IMR-90 (cell line): ENCODE data around the gene SAMD8. TPM values are rescaled to one million over a fixed set of nuclear protein-coding genes. Genes with fewer than 3 reads are reported as not detected.

Experiments
- ATAC-seq: fragments of 200-7000 bp; cut with Tn5 transposase; 2 replicates; pipeline ENCODE4 v1.9.1; 2020; ENCODE audit warnings: low read depth, mild to moderate bottlenecking, moderate library complexity
- BruUV-seq: library from RNA; stranded (reverse); fragments of 400-500 nt; replicated peaks from 2 replicates; lab custom pipeline; 2021; lab: Mats Ljungman, UMichigan
- CTCF ChIA-PET: fragments of 300-600 bp; formaldehyde crosslinking; extraction: SDS; loops from one replicate; lab custom pipeline; 2021; ENCODE audit warnings: antibody characterized with exemption; lab: Yijun Ruan, JAX
- POLR2A ChIA-PET: fragments of 300-600 bp; sonication (Branson Sonifier 250); formaldehyde crosslinking; loops from one replicate; lab custom pipeline; 2022; ENCODE audit warnings: antibody characterized with exemption; ENCODE audit not compliant: unreplicated experiment; lab: Charles Lee
- DNase-seq: peaks from one replicate; pipeline ENCODE4 v3.0.0; 2013
- H2AFZ ChIP-seq: replicated peaks from 2 replicates; pipeline ENCODE3; 2013; ENCODE audit warnings: low read length, mild to moderate bottlenecking; ENCODE audit not compliant: poor library complexity
- H2AK5ac ChIP-seq: 2 replicates; pipeline ENCODE4 v1.6.1; 2013; ENCODE audit warnings: low read depth, low read length, inconsistent platforms
- H2AK9ac ChIP-seq: replicated peaks from 2 replicates; pipeline ENCODE3; 2013; ENCODE audit warnings: mild to moderate bottlenecking, low read depth, low read length, moderate library complexity; ENCODE audit not compliant: poor library complexity
- H2BK120ac ChIP-seq: 2 replicates; pipeline ENCODE4 v1.6.1; 2013; ENCODE audit warnings: low read depth, low read length, inconsistent platforms
- H2BK15ac ChIP-seq: 3 replicates; pipeline ENCODE4 v1.6.1; 2013; ENCODE audit warnings: low read depth, low read length, inconsistent platforms
- H2BK20ac ChIP-seq: 2 replicates; pipeline ENCODE4 v1.6.1; 2013; ENCODE audit warnings: low read depth, mild to moderate bottlenecking, inconsistent platforms, low read length, moderate library complexity
- H2BK5ac ChIP-seq: 2 replicates; pipeline ENCODE4 v1.6.1; 2013; ENCODE audit warnings: mild to moderate bottlenecking, low read depth, low read length, inconsistent platforms; ENCODE audit not compliant: poor library complexity, severe bottlenecking
- H3K14ac ChIP-seq: replicated peaks from 2 replicates; pipeline ENCODE4 v1.6.1; 2013; ENCODE audit warnings: low read depth, low read length, inconsistent platforms
- H3K18ac ChIP-seq: 2 replicates; pipeline ENCODE4 v1.6.1; 2013; ENCODE audit warnings: low read depth, low read length, control low read depth
- H3K23ac ChIP-seq: 2 replicates; pipeline ENCODE4 v1.6.1; 2013; ENCODE audit warnings: low read depth, low read length, inconsistent platforms
- H3K27ac ChIP-seq: 2 replicates; pipeline ENCODE4 v1.5.1; 2013; ENCODE audit warnings: mild to moderate bottlenecking, control low read depth, low read length; ENCODE audit not compliant: insufficient read depth
- H3K27me3 ChIP-seq: 2 replicates; pipeline ENCODE4 v1.6.1; 2013; ENCODE audit warnings: low read length; ENCODE audit not compliant: control insufficient read depth, insufficient read depth
- H3K36me3 ChIP-seq: 2 replicates; pipeline ENCODE4 v1.6.1; 2013; ENCODE audit warnings: low read length, mixed read lengths; ENCODE audit not compliant: control insufficient read depth, insufficient read depth
- H3K4ac ChIP-seq: 2 replicates; pipeline ENCODE4 v1.6.1; 2013; ENCODE audit warnings: low read depth, low read length, inconsistent platforms
- H3K4me1 ChIP-seq: 2 replicates; pipeline ENCODE4 v1.6.1; 2013; ENCODE audit warnings: low read length, mixed read lengths; ENCODE audit not compliant: control insufficient read depth, insufficient read depth
- H3K4me2 ChIP-seq: 2 replicates; pipeline ENCODE4 v1.6.1; 2013; ENCODE audit warnings: low read depth, mild to moderate bottlenecking, control low read depth, low read length, moderate library complexity
- H3K4me3 ChIP-seq: 2 replicates; pipeline ENCODE4 v1.5.1; 2013; ENCODE audit warnings: low read depth, mild to moderate bottlenecking, control low read depth, low read length, moderate library complexity; ENCODE audit not compliant: insufficient read depth
- H3K56ac ChIP-seq: 2 replicates; pipeline ENCODE4 v1.6.1; 2013; ENCODE audit warnings: low read length, inconsistent platforms; ENCODE audit not compliant: insufficient read depth; ENCODE audit errors: extremely low read depth
- H3K79me1 ChIP-seq, 2 experiments: 2 replicates each; pipeline ENCODE4 v1.6.1; 2013; ENCODE audit warnings: low read length in 2 of 2, inconsistent platforms in 1 of 2, low read depth in 1 of 2
- H3K9ac ChIP-seq: 2 replicates; pipeline ENCODE4 v1.6.1; 2013; ENCODE audit warnings: low read depth, low read length, control low read depth
- H3K9me1 ChIP-seq: 2 replicates; pipeline ENCODE4 v1.6.1; 2013; ENCODE audit warnings: low read length, inconsistent platforms; ENCODE audit not compliant: insufficient read depth
- H3K9me3 ChIP-seq: 2 replicates; pipeline ENCODE4 v1.6.1; 2013; ENCODE audit warnings: low read length; ENCODE audit not compliant: control insufficient read depth, insufficient read depth
- H4K20me1 ChIP-seq: 2 replicates; pipeline ENCODE4 v1.6.1; 2013; ENCODE audit warnings: low read length, inconsistent platforms; ENCODE audit not compliant: insufficient read depth
- H4K5ac ChIP-seq: 2 replicates; pipeline ENCODE4 v1.6.1; 2013; ENCODE audit warnings: mild to moderate bottlenecking, low read depth, low read length, control low read depth
- H4K8ac ChIP-seq, 2 experiments: 2 replicates each; pipeline ENCODE4 v1.6.1; 2013; ENCODE audit warnings: low read depth in 2 of 2, low read length in 2 of 2, control low read depth in 1 of 2, inconsistent platforms in 1 of 2
- H4K91ac ChIP-seq: 2 replicates; pipeline ENCODE4 v1.6.1; 2013; ENCODE audit warnings: low read depth, low read length, inconsistent platforms; ENCODE audit not compliant: insufficient read depth
- BHLHE40 ChIP-seq: fragments of 150-350 bp; IDR thresholded peaks from 2 replicates; pipeline ENCODE4 v1.6.1; 2016; ENCODE audit warnings: mild to moderate bottlenecking, low read depth, low read length
- CHD1 ChIP-seq: IDR thresholded peaks from 2 replicates; pipeline ENCODE4 v1.6.1; 2012; ENCODE audit warnings: low read depth, low read length, improper control_type of control experiment
- CTCF ChIP-seq: conservative IDR thresholded peaks from 2 replicates; pipeline ENCODE4 v1.5.1; 2012; ENCODE audit warnings: mild to moderate bottlenecking, low read depth, low read length, improper control_type of control experiment
- ELK1 ChIP-seq: fragments of 150-350 bp; IDR thresholded peaks from 2 replicates; pipeline ENCODE4 v1.6.1; 2016; ENCODE audit warnings: low read depth, mild to moderate bottlenecking, low read length, moderate library complexity, borderline replicate concordance
- FOS ChIP-seq: fragments of 150-350 bp; IDR thresholded peaks from 2 replicates; pipeline ENCODE4 v1.6.1; 2016; ENCODE audit warnings: low read depth, low read length
- MAZ ChIP-seq: IDR thresholded peaks from 2 replicates; pipeline ENCODE4 v1.6.1; 2012; ENCODE audit warnings: low read depth, mild to moderate bottlenecking, low read length, improper control_type of control experiment, moderate library complexity, borderline replicate concordance
- NFE2L2 ChIP-seq: fragments of 150-350 bp; IDR thresholded peaks from 2 replicates; pipeline ENCODE4 v1.6.1; 2016; ENCODE audit warnings: low read depth, mild to moderate bottlenecking, low read length
- POLR2A ChIP-seq: IDR thresholded peaks from 2 replicates; pipeline ENCODE4 v1.6.1; 2012; ENCODE audit warnings: mild to moderate bottlenecking, low read depth, low read length
- RAD21 ChIP-seq: IDR thresholded peaks from 2 replicates; pipeline ENCODE4 v1.6.1; 2012; ENCODE audit warnings: low read length, improper control_type of control experiment
- RCOR1 ChIP-seq: IDR thresholded peaks from 2 replicates; pipeline ENCODE4 v1.6.1; 2012; ENCODE audit warnings: mild to moderate bottlenecking, low read length, improper control_type of control experiment; ENCODE audit not compliant: insufficient replicate concordance
- RFX5 ChIP-seq: IDR thresholded peaks from 2 replicates; pipeline ENCODE4 v1.8.0; 2012; ENCODE audit warnings: low read depth, mild to moderate bottlenecking, low read length, moderate library complexity
- SMC3 ChIP-seq: fragments of 150-350 bp; IDR thresholded peaks from 2 replicates; pipeline ENCODE4 v1.6.1; 2016; ENCODE audit warnings: low read depth, mild to moderate bottlenecking, antibody characterized with exemption, low read length, moderate library complexity
- WGBS, 2 experiments: methylation state at CpG; one replicate each; pipeline versions ENCODE4 v1.1.5 to v1.1.7; 2013; ENCODE audit warnings: missing lambda C conversion rate in 2 of 2; ENCODE audit not compliant: insufficient read length in 1 of 2; ENCODE audit errors: extremely low coverage in 2 of 2; 5-methylcytosine and 5-hydroxymethylcytosine counted together
- dilution Hi-C: fragments of 300-500 bp; cut with HindIII; formaldehyde crosslinking; loops from one replicate; pipeline ENCODE4 v1.14.3; 2018; ENCODE audit warnings: low sequenced_read_pairs; ENCODE audit not compliant: unreplicated experiment
- in situ Hi-C: fragments of 300-500 bp; cut with MboI; formaldehyde crosslinking; loops from 3 replicates; pipeline ENCODE4 v1.14.3; 2019; ENCODE audit warnings: low sequenced_read_pairs, inconsistent platforms, mixed read lengths
- intact Hi-C: fragments of 100-400 bp; cut with micrococcal nuclease; formaldehyde crosslinking; loops from 2 replicates; pipeline ENCODE4 v1.10.0; 2022
- polyA plus RNA-seq, 3 experiments: library from polyadenylated mRNA; depleted of rRNA; stranded (reverse); fragments of >200 nt; gene quantifications; 2 replicates each; pipeline ENCODE4 v1.2.3, GENCODE V29; 2012; ENCODE audit warnings: low replicate concordance in 1 of 3
- total RNA-seq: library from RNA; depleted of rRNA; stranded (reverse); fragments of >200 nt; gene quantifications from 2 replicates; pipeline ENCODE4 v1.2.3, GENCODE V29; 2012
- TF ChIP-seq, protein P1 (sequence below): fragments of 150-350 bp; IDR thresholded peaks from 2 replicates; pipeline ENCODE4 v1.6.1; 2017; ENCODE audit warnings: mild to moderate bottlenecking, antibody characterized with exemption, low read length, low read depth

The SAMD8 gene
- total and polyA plus RNA-seq, 2 of the 4 experiments (the other 2 are of a cell fraction) = 10.1 to 28.7 TPM

GRCh38 chr10:75191821-75192568 is 80.5 kb downstream of the SAMD8 start:
- no TSS peak for BruUV-seq
- in situ Hi-C loops (no loop called here), intact Hi-C loops (no loop called here), dilution Hi-C loops (no loop called here)
- DNase-seq (peak; percentile 97), ATAC-seq (peak; percentile 85)
- H4K8ac ChIP-seq = peak overlapping the region in 1 of 2 experiments; percentile 74; a peak in 3 of 4 replicates
- peak overlapping the region; percentile 28 for H3K56ac ChIP-seq
- H3K27ac ChIP-seq = peak overlapping the region; percentile 76
- H2BK15ac ChIP-seq = peak overlapping the region; percentile 4; the same call in 1 of the 3 replicates
- H2BK120ac ChIP-seq = peak overlapping the region; percentile 45
- H3K27me3 ChIP-seq = no peaks in the 10 kb centered on the region
- H3K36me3 ChIP-seq = no peaks in the 10 kb centered on the region
- peak overlapping the region; percentile 75 for H3K18ac ChIP-seq
- CTCF ChIA-PET = no interaction called here
- H4K91ac ChIP-seq = peak overlapping the region; percentile 56; the same call in 1 of the 2 replicates
- H4K20me1 ChIP-seq = peaks cover 9% of the 10 kb centered on the region
- peak overlapping the region; percentile 31; the same call in 1 of the 2 replicates for H2AK5ac ChIP-seq
- H3K4ac ChIP-seq = peak overlapping the region; percentile 64; the same call in 1 of the 2 replicates
- 7% methylated on average over 3 of the region's 10 CpGs; no CpG with 5 or more reads in 1 of the 2 experiments for WGBS, 2 experiments
- H3K79me1 ChIP-seq = peaks cover 17 to 37% of the 10 kb centered on the region in 2 experiments; a peak in 3 of 4 replicates
- H2AFZ ChIP-seq = peak overlapping the region; percentile 46
- POLR2A ChIA-PET = no interaction called here
- peak overlapping the region; percentile 65 for H2BK20ac ChIP-seq
- no peak overlapping the region for H3K14ac ChIP-seq
- H2AK9ac ChIP-seq = no peak overlapping the region
- H3K23ac ChIP-seq = peak overlapping the region; percentile 55; the same call in 1 of the 2 replicates
- 0 out of 2 replicates have a peak, but pooled peaks cover 2% of the 10 kb centered on the region for H3K9me3 ChIP-seq
- H3K9ac ChIP-seq = peak overlapping the region; percentile 62
- H4K5ac ChIP-seq = peak overlapping the region; percentile 52; the same call in 1 of the 2 replicates
- peak overlapping the region; percentile 87 for H2BK5ac ChIP-seq
- H3K9me1 ChIP-seq = peaks cover 24% of the 10 kb centered on the region
- peaks cover 25% of the 10 kb centered on the region for H3K4me1 ChIP-seq
- H3K4me3 ChIP-seq = peak overlapping the region; percentile 9; the same call in 1 of the 2 replicates
- H3K4me2 ChIP-seq = peak overlapping the region; percentile 79
- TF ChIP-seq RFX5 (no peak), BHLHE40 (peak; percentile 86), MAZ (peak; percentile 74; the same call in 1 of the 2 replicates), FOS (peak; percentile 98), POLR2A (no peak), CTCF (0 out of 2 replicates have a peak, but pooled peaks have one; percentile 15), NFE2L2 (peak; percentile 90), RCOR1 (peak; percentile 78), ELK1 (no peak), RAD21 (peak; percentile 25), SMC3 (peak; percentile 14; the same call in 1 of the 2 replicates), CHD1 (no peak)
- TF ChIP-seq, protein P1, sequence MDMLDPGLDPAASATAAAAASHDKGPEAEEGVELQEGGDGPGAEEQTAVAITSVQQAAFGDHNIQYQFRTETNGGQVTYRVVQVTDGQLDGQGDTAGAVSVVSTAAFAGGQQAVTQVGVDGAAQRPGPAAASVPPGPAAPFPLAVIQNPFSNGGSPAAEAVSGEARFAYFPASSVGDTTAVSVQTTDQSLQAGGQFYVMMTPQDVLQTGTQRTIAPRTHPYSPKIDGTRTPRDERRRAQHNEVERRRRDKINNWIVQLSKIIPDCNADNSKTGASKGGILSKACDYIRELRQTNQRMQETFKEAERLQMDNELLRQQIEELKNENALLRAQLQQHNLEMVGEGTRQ = no peak
